HEK293 (cell line): ENCODE measurements around the gene NR2F2.

Experiments used
- PBX3 ChIP-seq: sonication (generic); formaldehyde crosslinking; IDR thresholded peaks from 2 replicates; pipeline ENCODE4 v1.8.1; 2022; ENCODE audit warnings: mild to moderate bottlenecking, moderate library complexity, missing genetic modification reagents
- ZBTB1 ChIP-seq: fragments of 450-650 bp; formaldehyde crosslinking; IDR thresholded peaks from 2 replicates; pipeline ENCODE4 v1.5.1; 2016; ENCODE audit warnings: missing biosample characterization, missing genetic modification characterization
- ZNF114 ChIP-seq: fragments of 450-650 bp; formaldehyde crosslinking; IDR thresholded peaks from 2 replicates; pipeline ENCODE4 v1.5.0; 2017; ENCODE audit warnings: missing biosample characterization, missing genetic modification characterization
- ZNF121 ChIP-seq: fragments of 450-650 bp; formaldehyde crosslinking; IDR thresholded peaks from 2 replicates; pipeline ENCODE4 v1.5.1; 2016; ENCODE audit warnings: missing biosample characterization, missing genetic modification characterization
- ZNF248 ChIP-seq: fragments of 450-650 bp; formaldehyde crosslinking; IDR thresholded peaks from 2 replicates; pipeline ENCODE4 v1.5.1; 2017; ENCODE audit warnings: missing biosample characterization, missing genetic modification characterization
- ZNF335 ChIP-seq: fragments of 450-650 bp; formaldehyde crosslinking; conservative IDR thresholded peaks from 2 replicates; pipeline ENCODE4 v1.5.1; 2016; ENCODE audit warnings: missing biosample characterization, missing genetic modification characterization
- ZNF791 ChIP-seq: fragments of 450-650 bp; formaldehyde crosslinking; IDR thresholded peaks from 2 replicates; pipeline ENCODE4 v1.5.1; 2016; ENCODE audit warnings: missing biosample characterization, missing genetic modification characterization

DNA sequence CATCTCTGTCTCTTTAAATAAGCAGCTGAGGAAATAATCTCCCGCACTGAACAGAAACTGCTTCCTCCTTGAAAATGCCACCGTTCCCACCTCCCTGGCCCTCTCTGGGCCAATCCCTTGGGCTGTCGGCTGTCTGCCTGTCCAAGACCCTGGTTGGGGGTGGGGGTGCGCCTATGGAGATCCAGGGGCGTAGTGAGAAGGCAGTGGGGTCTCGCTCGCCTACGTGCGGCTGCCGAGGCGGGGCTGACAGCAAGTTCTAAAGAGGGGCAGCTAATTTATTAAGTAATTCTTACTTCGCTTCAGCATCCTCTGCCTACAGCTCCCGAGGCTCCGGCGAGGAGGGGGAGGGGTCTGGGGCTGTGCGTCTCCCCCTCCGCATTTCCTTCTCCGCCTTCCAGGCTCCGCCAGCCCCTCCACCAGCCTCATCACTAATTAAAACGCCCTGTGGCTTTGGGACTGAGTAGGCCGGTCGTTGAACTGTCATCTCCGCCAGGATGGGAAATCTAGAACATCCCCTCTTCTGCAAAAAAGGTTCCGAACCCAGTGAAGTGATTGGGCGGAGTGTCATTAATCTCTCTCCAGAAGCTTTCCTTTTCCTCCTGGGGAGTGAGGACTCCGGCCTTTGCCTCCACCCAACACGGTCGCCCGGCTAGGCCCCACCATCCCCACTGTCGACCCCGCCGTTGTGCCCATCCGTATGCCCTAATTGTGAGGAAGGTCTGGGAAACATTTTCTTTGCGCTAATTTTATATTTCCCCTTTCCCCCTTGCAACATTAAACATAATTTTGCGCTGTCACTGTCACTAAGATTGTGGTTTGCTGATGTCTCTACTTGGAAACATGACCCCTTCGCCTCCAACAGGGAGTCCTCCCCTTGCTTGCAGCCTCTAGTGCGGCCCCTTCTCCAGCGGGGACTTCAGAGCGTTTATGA lies 16.9 kb downstream of the NR2F2 start:
- TF ChIP-seq ZNF121 (no peak), ZNF335 (tag by site-specific recombination) (no peak), ZBTB1 (tag by site-specific recombination) (no peak), ZNF791 (tag by site-specific recombination) (no peak), PBX3 (CRISPR knock-in tag) (no peak), ZNF114 (tag by site-specific recombination) (no peak), ZNF248 (no peak)
